Pancreas (tissue), 10 donors: Measurements from ENCODE around the gene WDR6. TPM values are rescaled to one million over a fixed set of nuclear protein-coding genes. Genes with fewer than 3 reads are reported as not detected.
A peak's percentile ranks its signal among the peaks of the same experiment; 100 is the strongest.

Source experiments
- ATAC-seq, 4 donors: fragments of 200-7000 bp; cut with Tn5 transposase; one replicate each; pipeline versions ENCODE4 v1.8.0 to v1.9.1; 2020; ENCODE audit warnings: mild to moderate bottlenecking in 4 of 4, moderate library complexity in 4 of 4
- DNase-seq, 6 donors: peaks; one replicate each; pipeline ENCODE4 v3.0.0-alpha.2; 2020
- FAIRE-seq: peaks from 2 replicates; lab custom pipeline; 2012; peaks lifted over from hg19 to GRCh38; lab: Jason Lieb, UNC
- H3K27ac ChIP-seq, 4 donors: fragments of 200-600 bp; sonication (generic); 1 replicate in 3 of 4; 2 replicates in 1 of 4; pipeline versions ENCODE4 v1.5.0 to v1.8.0; 2020
- H3K27me3 ChIP-seq, 4 donors: fragments of 200-600 bp; one replicate each; pipeline ENCODE4 v1.8.0; 2021
- H3K36me3 ChIP-seq, 3 donors: fragments of 200-600 bp; sonication (generic) in 1 of 3; one replicate each; pipeline versions ENCODE4 v1.5.0 to v1.8.0; 2020 to 2021
- H3K4me1 ChIP-seq, 3 donors: fragments of 200-600 bp; one replicate each; pipeline ENCODE4 v1.8.0; 2021
- H3K4me3 ChIP-seq, 4 donors: fragments of 200-600 bp; sonication (generic) in 2 of 4; one replicate each; pipeline versions ENCODE4 v1.5.0 to v1.8.0; 2020 to 2021
- H3K9me3 ChIP-seq, 4 donors: fragments of 200-600 bp; one replicate each; pipeline ENCODE4 v1.8.0; 2021
- CTCF ChIP-seq, 4 donors: fragments of 200-600 bp; sonication (generic) in 3 of 4; IDR thresholded peaks; one replicate each; pipeline versions ENCODE4 v1.5.0 to v1.8.0; 2021; ENCODE audit warnings: antibody characterized with exemption in 4 of 4
- WGBS, 2 donors: extraction: QIAGEN DNeasy Blood & Tissue Kit; methylation state at CpG; one replicate each; pipeline ENCODE4 v1.1.7; 2013; 5-methylcytosine and 5-hydroxymethylcytosine counted together
- intact Hi-C, 3 donors: fragments of 100-400 bp; cut with DNase I; formaldehyde crosslinking; loops; one replicate each; pipeline versions ENCODE4 v1.11.1 to v1.14.2; 2022
- polyA plus RNA-seq, 2 donors: library from polyadenylated mRNA; stranded (reverse); fragments of 200-250 nt; gene quantifications; one replicate each; pipeline ENCODE4 v1.2.3, GENCODE V29; 2013
- total RNA-seq, 6 donors: library from RNA; stranded (reverse); fragmentation: NEBNext Ultra II Directional in 4 of 6; extraction: Animal tissue kit (Norgen Biotek cat#: 25700) in 4 of 6; gene quantifications; one replicate each; pipeline versions ENCODE4 v1.2.1 to v1.2.4, GENCODE V29; 2021 to 2023
- donor health status: healthy with polysubstance abuse.
- donor health status: DM: no; HTN: no; CAD: no; lungs with moderate emphysema.
- donor health status: DM: no; HTN: no; CAD: no.
- donor health status: control.
- donor health status: control.
- donor health status: Bipolar disorder and iron deficiency.
- donor health status: DM: yes; HTN: yes; CAD: no.
- donor health status: DM: no; HTN: no; CAD: no.
- donor health status: DM: no; HTN: no; CAD: no.
- donor health status: DM: yes; HTN: yes; CAD: no.

The WDR6 gene
- total and polyA plus RNA-seq, 8 donors = 57.1 to 374 (median 90.0) TPM

- no peak for FAIRE-seq
- peaks cover 3 to 25% (median 7%) of the 10 kb centered on the region in 3 donors for H3K4me1 ChIP-seq
- TF ChIP-seq CTCF (IDR thresholded peaks at IDR 0.05) = no peak
- 0% methylated on average over 77 to 85 of the region's 85 CpGs for WGBS, 2 donors
- H3K27ac ChIP-seq = peak within 1 kb of the TSS; percentile 53 to 86 (median 68)
- peaks cover 0 to 20% (median 11%) of the 10 kb centered on the region in 3 donors for H3K36me3 ChIP-seq
- peak within 1 kb of the TSS; percentile 51 to 82 (median 69) for H3K4me3 ChIP-seq
- intact Hi-C loops = no loop called here
- no peaks in the 10 kb centered on the region for H3K9me3 ChIP-seq
- DNase-seq = peak; percentile 60 to 90 (median 73)
- peak; percentile 5 to 33 (median 8) for ATAC-seq
- H3K27me3 ChIP-seq = no peaks in the 10 kb centered on the region
Observed at GRCh38 chr3:49017971-49018706, 10.9 kb downstream of the WDR6 start, which contains the start of gene DALRD3. Gene DALRD3, minus strand, starts transcription at chr3:49018580. Its CDS starts 16 bp downstream, at chr3:49018564.

GRCh38 chr3:49018707-49019006 lies 11.5 kb downstream of the WDR6 start:
- H3K36me3 ChIP-seq = peaks cover 0 to 21% (median 11%) of the 10 kb centered on the region in 3 donors
- no peak for TF ChIP-seq CTCF (IDR thresholded peaks at IDR 0.05)
- ATAC-seq = no peak
- intact Hi-C loops = no loop called here
- WGBS, 2 donors = 1 to 2% methylated on average over 18 of the region's 18 CpGs
- peak overlapping the region; percentile 53 to 86 (median 68) for H3K27ac ChIP-seq
- no peaks in the 10 kb centered on the region for H3K9me3 ChIP-seq
- H3K27me3 ChIP-seq = no peaks in the 10 kb centered on the region
- peaks cover 3 to 28% (median 7%) of the 10 kb centered on the region in 3 donors for H3K4me1 ChIP-seq
- no peak for DNase-seq
- peak overlapping the region; percentile 51 to 82 (median 69) for H3K4me3 ChIP-seq
- FAIRE-seq = no peak

- DNase-seq (peak in 1 of 6 donors; percentile 28), ATAC-seq (no peak), FAIRE-seq (no peak)
- Histone ChIP-seq H3K36me3 (peaks cover 0 to 28% (median 10%) of the 10 kb centered on the region in 3 donors), H3K4me3 (peak overlapping the region in 3 of 4 donors; percentile 88 to 95 (median 95)), H3K4me1 (peaks cover 3 to 28% (median 7%) of the 10 kb centered on the region in 3 donors), H3K27me3 (no peaks in the 10 kb centered on the region), H3K27ac (peak overlapping the region; percentile 94 to 100 (median 99)), H3K9me3 (no peaks in the 10 kb centered on the region)
- intact Hi-C loops = loop anchor here in 1 of 3 donors (10.0 kb wide), 1 partner anchor 75 kb away; the partner anchor contains the start of gene QRICH1
- TF ChIP-seq CTCF (IDR thresholded peaks at IDR 0.05) = no peak
- 20 to 29% methylated on average over 12 of the region's 12 CpGs for WGBS, 2 donors
Observed at GRCh38 chr3:49019941-49020329, 12.7 kb downstream of the WDR6 start.

- WGBS, 2 donors = 1% methylated on average over 49 to 51 of the region's 51 CpGs
- TF ChIP-seq CTCF (IDR thresholded peaks at IDR 0.05) = no peak
- Histone ChIP-seq H3K27ac (peak overlapping the region; percentile 94 to 100 (median 99)), H3K9me3 (no peaks in the 10 kb centered on the region), H3K27me3 (no peaks in the 10 kb centered on the region), H3K4me3 (peak overlapping the region; percentile 73 to 95 (median 92)), H3K36me3 (peaks cover 0 to 28% (median 6%) of the 10 kb centered on the region in 3 donors), H3K4me1 (peaks cover 3 to 28% (median 7%) of the 10 kb centered on the region in 3 donors)
- FAIRE-seq = no peak
- peak in 5 of 6 donors; percentile 56 to 89 (median 75) for DNase-seq
- peak; percentile 4 to 24 (median 8) for ATAC-seq
- intact Hi-C loops = loop anchor here in 1 of 3 donors (10.0 kb wide), 1 partner anchor 74 kb away; the partner anchor contains the start of gene QRICH1
Observed at GRCh38 chr3:49020330-49021212, 13.4 kb downstream of the WDR6 start.
